NCI-H82 treated with DMSO at 0.1 percent for 48 hours (cell line): ENCODE measurements around the gene MUC5AC.
"Not testable (repeated sequence)": the region's sequence is repeated elsewhere in the genome, so short reads cannot be mapped to it uniquely, and the experiment has no call there.

Experiments
- DNase-seq: peaks from one replicate; lab custom pipeline; 2025; ENCODE audit not compliant: unreplicated experiment; lab: John Stamatoyannopoulos, UW

MUC5AC gene, protein sequence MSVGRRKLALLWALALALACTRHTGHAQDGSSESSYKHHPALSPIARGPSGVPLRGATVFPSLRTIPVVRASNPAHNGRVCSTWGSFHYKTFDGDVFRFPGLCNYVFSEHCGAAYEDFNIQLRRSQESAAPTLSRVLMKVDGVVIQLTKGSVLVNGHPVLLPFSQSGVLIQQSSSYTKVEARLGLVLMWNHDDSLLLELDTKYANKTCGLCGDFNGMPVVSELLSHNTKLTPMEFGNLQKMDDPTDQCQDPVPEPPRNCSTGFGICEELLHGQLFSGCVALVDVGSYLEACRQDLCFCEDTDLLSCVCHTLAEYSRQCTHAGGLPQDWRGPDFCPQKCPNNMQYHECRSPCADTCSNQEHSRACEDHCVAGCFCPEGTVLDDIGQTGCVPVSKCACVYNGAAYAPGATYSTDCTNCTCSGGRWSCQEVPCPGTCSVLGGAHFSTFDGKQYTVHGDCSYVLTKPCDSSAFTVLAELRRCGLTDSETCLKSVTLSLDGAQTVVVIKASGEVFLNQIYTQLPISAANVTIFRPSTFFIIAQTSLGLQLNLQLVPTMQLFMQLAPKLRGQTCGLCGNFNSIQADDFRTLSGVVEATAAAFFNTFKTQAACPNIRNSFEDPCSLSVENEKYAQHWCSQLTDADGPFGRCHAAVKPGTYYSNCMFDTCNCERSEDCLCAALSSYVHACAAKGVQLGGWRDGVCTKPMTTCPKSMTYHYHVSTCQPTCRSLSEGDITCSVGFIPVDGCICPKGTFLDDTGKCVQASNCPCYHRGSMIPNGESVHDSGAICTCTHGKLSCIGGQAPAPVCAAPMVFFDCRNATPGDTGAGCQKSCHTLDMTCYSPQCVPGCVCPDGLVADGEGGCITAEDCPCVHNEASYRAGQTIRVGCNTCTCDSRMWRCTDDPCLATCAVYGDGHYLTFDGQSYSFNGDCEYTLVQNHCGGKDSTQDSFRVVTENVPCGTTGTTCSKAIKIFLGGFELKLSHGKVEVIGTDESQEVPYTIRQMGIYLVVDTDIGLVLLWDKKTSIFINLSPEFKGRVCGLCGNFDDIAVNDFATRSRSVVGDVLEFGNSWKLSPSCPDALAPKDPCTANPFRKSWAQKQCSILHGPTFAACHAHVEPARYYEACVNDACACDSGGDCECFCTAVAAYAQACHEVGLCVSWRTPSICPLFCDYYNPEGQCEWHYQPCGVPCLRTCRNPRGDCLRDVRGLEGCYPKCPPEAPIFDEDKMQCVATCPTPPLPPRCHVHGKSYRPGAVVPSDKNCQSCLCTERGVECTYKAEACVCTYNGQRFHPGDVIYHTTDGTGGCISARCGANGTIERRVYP (N-terminal part only)

DNA sequence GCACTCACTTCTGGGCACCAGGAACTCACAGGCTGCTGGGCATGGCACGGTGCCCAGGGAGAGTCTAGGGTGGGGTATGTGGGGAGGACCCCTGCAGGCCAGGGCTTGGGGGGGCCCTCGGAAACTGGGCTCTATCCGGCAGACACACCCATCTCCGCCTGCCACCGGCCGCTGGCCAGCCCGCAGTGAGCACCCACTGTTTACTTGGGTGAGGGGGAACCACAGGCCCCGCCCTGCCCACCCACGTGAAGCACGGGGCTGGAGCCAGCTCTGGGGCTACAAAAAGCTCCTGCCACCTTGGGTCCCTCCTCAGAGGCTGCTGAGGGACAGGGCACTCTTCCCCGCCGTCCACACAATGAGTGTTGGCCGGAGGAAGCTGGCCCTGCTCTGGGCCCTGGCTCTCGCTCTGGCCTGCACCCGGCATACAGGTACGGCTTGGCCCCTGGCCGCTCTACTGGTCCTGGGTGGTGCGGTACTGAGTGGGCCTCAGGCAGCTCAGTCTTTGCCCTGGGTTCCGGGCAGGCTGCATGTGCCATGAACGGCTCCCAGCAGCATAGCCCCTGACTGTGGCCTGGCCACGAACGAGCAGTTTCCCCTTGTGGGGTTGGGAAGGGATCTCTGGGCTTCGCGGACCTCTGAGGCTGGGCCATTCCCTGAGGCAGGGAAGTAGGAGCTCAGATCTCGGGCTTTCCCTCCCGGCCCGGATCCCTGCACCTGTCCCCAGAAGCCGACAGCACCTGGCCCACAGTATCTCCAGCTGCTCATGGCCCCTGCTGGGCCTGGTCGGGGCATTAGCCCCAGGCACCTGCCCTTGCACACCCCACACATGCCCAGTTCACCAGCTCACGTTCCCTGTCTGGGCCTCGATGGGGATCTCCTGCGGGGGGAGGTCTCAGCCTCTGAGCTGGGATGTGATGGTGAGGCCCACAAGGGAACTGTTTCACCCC is at the start of gene MUC5AC:
MUC5AC (plus strand) TSS at position 309 of the 947 bp plus-strand sequence; CDS start at position 356, 47 bp downstream.
- no peak for DNase-seq

DNA sequence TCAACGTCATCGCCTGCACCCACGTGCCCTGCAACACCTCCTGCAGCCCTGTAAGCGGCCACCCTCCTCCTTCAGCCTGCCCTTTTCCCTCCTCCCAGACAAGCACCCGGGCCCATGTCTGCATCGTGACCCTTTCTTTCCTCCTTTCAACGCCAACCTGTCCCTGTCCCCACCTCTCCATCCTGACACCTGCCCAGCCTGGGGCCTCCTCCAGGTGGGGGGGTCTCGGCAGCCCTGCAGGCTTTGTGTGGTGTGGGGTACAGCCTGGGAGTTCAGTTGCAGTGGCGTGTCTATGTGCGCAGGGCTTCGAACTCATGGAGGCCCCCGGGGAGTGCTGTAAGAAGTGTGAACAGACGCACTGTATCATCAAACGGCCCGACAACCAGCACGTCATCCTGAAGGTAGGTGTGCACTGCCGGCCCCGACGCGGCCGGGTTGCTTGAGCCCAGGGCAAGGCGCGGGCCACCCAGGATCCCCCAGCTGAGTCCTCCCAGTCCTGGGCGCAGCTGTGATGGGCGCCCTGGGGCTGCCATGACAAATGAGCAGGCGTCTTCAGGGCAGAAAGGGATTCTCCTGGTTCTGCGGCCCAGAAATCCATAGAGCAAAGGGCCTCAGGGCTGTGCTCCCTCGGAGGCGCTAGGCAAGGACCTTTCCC is 49.4 kb upstream of the MUC5AC start:
- no peak for DNase-seq

DNA sequence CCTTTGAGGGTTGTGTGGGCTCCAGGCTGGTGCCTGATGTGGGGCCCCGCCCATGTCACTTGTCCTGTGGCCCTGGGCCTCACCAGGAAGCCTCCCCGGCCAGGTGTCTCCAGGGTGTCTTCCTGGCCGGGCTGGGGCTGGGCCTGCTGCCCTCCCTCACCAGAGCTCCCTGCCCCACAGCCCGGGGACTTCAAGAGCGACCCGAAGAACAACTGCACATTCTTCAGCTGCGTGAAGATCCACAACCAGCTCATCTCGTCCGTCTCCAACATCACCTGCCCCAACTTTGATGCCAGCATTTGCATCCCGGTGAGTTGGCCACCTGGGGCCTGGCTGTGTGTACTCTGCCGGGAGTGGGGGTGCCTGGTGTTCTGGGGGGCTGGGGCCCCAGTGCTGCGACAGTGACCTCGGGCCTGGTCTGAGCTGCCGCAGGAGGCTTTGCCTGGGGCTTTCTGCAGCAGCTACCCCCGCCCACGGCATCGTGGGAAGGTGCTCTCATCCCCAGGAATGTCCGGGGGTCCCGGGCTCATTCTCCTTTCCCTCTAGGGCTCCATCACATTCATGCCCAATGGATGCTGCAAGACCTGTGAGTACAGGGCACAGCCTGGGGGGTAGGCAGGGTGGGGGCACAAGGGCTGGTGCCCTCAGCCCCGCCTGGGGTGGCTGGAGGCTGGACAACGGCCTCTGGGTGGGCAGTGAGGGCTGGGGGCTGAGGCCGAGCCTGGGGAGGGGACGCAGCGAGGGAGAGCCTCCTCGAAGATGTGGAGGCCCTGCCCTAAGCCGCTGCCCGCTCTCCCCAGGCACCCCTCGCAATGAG is 48.4 kb upstream of the MUC5AC start:
- no peak for DNase-seq

DNA sequence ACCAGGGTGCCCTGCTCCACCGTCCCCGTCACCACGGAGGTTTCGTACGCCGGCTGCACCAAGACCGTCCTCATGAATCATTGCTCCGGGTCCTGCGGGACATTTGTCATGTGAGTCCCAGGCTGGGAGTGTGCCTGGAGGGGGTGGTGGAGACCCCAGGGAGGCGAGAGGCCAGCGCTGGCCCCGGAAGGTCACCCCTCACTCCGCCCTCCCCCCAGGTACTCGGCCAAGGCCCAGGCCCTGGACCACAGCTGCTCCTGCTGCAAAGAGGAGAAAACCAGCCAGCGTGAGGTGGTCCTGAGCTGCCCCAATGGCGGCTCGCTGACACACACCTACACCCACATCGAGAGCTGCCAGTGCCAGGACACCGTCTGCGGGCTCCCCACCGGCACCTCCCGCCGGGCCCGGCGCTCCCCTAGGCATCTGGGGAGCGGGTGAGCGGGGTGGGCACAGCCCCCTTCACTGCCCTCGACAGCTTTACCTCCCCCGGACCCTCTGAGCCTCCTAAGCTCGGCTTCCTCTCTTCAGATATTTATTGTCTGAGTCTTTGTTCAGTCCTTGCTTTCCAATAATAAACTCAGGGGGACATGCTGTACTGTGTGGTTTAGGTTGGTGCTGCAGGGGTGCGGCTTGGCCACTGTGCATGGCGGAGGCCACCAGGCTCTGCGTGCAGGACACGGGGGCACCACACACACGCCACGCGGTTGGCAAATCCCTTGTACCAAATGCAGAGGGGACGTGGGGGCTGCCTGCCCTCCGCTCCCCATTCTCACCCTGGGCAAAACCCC is 47.6 kb upstream of the MUC5AC start:
- DNase-seq = no peak

DNA sequence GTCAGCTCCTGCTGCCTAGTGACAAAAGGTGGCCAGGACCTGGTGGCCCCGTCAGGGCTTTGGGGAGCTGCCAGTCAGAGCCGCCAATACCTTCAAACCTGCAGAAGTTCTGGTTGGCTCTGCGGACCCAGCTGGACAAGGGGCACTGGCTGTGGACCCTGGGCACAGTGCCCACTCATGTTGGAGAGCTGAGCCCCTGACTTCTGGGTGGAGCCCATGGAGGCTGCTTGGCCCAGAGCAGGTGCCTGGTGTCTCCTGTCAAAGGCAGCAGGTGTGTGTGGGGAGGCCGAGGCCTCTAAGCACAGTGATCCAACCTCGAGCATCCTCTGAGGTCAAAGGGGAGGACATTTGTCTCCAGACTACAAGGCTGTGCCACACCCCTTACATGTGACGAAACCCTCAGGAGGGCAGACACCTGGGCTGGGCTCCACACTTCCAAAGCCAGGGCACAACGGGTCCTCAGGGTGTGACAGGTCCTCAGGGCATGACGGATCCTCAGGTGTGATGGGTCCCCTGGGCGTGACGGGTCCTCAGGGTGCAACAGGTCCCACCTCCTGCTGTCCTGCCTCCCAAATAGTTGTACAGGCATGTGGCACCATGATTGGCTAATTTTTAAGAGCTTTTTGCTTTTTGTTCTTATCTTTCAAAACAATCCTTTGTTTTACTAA is 46.1 kb upstream of the MUC5AC start:
- no peak for DNase-seq

DNA sequence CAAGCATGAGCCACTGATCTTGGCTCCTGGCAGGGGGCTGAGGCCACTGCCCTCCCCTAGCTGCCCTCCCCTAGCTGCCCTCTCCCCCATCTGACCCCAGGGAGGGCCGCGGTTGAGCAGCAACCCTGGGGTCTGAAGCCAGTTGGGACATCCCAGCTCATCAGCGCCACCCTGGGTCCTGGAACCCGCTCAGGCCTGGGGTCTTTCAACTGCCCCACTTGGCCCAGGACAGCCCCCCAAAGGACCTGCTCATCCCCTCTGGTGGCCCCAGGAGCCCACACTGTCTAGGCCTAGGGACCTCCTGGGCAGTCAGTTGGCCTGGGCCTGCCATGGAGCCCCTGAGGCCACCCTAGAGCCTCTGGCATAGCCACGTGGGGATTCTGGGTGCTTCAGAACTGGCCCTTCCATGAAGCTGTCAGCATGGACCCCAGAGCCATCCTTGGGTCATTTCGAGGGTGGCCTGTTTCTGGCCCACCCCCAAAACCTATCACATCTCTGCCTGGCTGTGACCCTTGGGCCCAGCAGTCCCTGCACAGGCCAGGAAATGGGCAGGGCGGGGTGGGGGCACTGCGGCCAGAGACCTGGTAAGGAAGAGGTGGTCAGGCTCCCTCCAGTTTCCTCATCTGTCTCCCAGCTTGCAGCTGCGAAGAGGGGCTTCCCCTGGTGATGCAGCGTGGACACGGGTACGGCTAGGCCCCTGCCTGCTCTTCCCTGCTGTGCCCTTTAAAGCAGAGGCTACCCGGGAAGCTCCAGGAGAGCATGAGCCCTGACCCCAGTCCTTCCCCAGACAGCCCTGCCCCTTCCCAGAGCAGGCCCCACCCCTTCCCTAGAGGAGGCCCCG is 45.2 kb upstream of the MUC5AC start:
- no peak for DNase-seq

DNA sequence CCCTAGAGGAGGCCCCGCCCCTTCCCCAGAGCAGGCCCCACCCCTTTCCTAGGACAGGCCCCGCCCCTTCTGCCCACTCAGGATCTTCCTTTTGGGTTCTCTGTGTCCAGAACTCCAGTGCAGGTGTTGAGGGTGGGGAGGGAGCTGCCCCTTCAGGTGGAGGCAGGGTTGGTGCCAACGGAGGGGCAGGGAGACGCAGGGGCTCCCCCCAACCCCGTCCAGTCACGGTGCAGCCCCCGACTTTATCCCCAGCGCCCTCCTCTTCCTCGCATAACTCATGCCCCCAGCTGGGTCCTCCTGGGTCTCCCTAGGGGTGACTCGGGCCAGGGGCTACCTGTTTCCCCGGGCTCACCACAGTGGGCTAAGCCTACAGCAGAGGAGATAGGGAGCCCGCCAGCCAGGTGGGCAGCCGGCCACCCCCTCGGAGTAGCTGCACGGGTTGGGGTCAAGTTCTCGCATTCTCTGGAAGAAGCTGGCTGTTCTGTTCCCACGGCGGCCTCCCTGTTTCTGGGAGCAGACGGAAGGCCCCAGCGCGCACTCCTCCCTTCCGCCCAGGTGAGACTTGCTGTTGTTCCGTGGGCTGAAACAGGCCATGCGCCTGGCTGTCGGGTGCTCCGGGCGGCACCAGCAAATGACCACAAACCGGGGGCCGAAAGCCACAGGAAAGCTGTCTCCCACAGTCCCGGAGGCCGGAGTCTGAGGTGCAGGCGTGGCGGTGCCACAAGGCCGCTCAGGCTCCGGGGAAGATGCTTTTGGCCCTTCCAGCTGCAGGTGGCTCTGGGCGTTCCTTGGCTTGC is 44.1 kb upstream of the MUC5AC start:
- no peak for DNase-seq

DNA sequence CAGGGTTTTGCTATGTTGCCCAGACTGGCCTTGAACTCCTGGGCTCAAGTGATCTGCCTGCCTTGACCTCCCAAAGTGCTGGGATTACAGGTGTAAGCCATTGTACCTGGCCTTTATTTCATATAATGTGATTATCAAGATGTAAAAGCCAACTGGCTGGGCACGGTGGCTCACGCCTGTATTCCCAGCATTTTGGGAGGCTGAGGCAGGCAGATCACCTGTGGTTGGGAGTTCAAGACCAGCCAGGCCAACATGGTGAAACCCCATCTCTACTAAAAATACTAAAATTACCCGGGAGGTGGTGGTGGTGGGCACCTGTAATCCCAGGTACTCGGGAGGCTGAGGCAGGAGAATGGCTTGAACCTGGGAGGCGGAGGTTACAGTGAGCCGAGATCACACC is 42.5 kb upstream of the MUC5AC start:
- DNase-seq = not testable (repeated sequence)

DNA sequence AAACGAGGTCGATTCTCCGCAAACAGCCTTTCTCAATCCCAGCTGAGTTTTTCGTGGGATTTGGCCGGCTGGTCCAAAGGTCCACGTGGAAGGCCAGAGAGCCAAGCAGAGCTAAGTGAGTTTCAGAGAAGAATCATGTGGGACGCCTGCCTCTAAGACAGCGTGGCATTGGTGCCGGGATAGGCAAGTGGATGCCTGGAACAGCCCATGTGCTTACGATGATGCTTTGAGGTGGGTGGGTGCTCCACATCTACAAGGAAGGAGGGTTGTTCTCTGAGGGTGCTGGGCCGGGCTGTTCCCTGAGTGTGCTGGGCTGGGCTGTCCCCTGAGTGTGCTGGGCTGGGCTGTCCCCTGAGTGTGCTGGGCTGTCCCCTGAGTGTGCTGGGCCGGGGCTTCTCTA is 41.6 kb upstream of the MUC5AC start:
- DNase-seq = no peak

DNA sequence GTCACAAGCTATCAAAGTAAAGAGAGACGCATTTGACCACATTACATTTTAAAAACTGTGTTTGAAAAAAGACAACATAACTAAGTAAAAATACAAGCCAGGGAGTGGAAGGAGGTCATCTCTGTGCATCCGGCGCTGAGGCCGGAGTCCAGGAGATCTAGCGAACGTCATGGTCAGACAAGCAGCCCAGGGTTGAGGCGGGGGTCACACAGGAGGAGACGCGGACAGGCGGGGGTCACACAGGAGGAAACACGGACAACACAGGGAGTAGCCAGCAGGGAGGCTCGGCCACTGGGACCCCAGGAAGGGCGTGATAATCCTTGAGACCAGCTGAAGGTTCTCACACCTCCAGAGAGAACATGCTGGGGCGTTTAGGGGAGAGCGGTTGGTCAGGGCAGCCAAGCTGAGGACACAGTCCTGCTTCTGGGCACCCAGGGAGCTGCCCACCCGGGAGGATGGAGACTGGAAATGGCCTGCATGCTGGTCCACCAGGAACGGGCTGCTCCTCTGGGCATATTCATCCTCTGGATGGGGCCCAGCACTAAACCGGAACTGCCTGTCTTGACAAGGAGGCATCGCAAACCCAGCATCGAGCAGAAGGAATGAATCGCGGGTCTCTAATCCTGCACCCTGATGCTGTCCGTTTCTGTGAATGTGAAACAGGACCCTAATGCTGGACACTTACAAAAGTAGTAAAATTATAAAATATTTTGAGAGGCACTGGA is 40.9 kb upstream of the MUC5AC start:
- no peak for DNase-seq

DNA sequence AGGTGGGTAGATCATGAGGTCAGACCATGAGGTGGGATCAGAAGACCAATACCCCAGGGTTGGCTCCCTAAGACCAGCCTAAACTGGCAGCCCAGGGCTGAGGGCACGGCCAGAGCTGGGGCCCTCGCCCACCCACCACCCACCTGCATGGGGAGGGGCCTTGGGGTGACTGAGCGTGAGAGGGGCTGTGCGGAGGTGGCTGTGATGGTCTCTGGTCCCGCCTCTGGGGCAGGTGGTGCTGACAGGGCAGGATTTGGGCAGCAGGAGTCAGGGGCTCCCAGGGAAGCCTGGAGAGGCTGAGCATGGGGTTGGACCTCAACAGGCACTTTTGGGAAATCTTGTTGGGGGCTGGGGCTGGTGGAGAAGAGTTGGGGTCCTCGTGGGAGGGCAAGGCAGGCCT is 39.8 kb upstream of the MUC5AC start:
- no peak for DNase-seq

DNA sequence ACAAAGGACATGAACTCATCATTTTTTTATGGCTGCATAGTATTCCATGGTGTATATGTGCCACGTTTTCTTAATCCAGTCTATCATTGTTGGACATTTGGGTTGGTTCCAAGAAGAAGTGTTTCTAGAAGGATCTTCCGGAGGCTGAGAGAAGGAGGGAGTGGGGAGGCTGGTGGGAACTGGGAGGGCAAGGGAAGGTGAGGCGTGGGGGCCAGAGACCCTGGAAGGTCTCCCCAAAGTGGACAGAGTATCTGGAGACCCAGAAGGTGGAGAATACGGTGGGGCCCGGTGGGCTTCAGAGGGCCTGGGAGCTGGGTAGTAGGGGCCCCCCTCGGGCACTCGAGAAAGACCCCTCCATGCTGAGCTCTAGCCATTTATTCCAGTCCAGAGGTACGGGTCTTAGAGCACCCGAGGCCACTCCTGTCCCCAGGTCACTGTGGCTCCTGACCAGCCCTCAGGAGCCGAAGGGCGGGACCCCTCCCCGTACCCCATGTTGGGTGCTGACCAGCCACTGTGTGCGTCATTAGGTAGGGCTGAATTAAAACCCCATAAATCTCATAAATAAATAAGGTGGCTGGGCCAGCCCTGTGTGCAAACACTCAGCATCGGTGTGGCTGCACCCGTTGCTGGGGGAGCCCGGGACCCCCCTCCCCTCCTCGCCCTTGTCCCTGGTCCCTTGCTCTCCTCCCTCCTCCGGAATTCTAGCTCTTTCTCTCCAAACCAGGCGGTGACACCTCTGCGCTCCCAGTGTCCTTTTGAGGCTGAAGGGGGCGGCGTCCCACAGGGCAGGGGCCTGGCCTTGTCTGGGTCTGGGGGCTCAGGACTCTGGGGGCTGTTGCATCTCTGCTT is 38.8 kb upstream of the MUC5AC start:
- no peak for DNase-seq

DNA sequence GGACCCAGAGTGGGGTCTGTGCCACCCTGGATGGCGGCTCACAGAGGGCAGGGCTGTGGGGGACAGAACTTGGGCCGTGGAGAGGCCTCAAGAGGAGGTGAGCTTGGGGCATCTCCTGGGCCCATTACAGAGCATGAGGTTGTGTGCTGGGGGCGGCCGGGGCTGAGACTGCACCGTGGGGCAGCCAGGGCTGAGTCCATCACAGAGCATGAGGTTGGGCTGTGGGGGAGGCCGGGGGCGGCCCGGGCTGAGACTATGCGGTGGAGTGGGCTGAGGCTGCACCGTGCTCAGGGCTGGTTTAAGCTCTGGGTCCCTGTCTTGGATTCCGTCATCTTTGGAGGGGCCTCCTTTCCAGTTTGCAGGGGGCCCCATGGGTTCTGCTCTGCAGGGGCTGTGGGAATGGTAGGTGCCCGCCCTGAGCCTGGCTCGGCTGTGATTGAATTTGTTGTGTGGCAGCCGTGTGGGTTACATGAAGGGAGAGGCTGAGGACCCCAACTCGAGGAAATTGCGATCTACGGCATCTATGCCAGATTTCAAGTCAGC is 38.1 kb upstream of the MUC5AC start:
- no peak for DNase-seq
